PFSK-1 (cell line): ENCODE measurements around the gene SCFD1.

Experiments
- POLR2AphosphoS5 ChIP-seq: IDR thresholded peaks from 2 replicates; pipeline ENCODE4 v1.6.1; 2012; ENCODE audit warnings: low read depth, mild to moderate bottlenecking, control low read depth, low read length, moderate library complexity
- SIN3A ChIP-seq: IDR thresholded peaks from 2 replicates; pipeline ENCODE4 v1.6.1; 2012; ENCODE audit warnings: mild to moderate bottlenecking, low read length, moderate library complexity, borderline replicate concordance; ENCODE audit not compliant: insufficient read depth

GRCh38 chr14:30771595-30771994 lies 149.5 kb downstream of the SCFD1 start:
- TF ChIP-seq SIN3A (no peak), POLR2AphosphoS5 (no peak)
